ENCODE measurements around the gene EGLN1.
"Not testable (repeated sequence)": the region's sequence is repeated elsewhere in the genome, so short reads cannot be mapped to it uniquely, and the experiment has no call there.

EGLN1 gene

DNA sequence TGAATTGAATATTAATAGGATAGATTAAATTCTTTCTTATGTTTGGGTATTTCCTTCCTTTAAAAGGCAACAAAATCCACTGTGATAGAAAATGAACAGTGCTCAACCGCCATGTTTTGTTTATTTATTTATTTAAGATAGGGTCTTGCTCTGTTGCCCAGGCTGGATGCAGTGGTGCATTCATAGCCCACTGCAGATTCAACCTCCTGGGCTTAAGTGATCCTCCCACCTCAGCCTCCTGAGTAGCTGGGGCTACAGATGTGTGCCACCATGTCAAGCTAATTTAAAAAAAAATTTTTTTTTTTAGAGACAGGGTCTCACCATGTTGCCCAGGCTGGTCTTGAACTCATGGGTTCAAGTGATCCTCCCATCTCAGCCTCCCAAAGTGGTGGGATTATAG, 73.2 kb downstream of the EGLN1 start:
- not testable (repeated sequence) for H4K91ac ChIP-seq (ENCODE audit: low read depth, low read length); H3K27me3 ChIP-seq (ENCODE audit: insufficient read depth, low read length); H2BK12ac ChIP-seq (ENCODE audit: low read length); H4K8ac ChIP-seq (ENCODE audit: low read depth, low read length); H2AFZ ChIP-seq (ENCODE audit: insufficient read depth, low read length, poor library complexity); H3K9ac ChIP-seq (ENCODE audit: low read length); DNase-seq; H3K4me2 ChIP-seq (ENCODE audit: low read length); H3K4ac ChIP-seq (ENCODE audit: low read depth, low read length); H3K79me1 ChIP-seq (ENCODE audit: low read length); H3K4me1 ChIP-seq (ENCODE audit: control insufficient read depth in 1 of 2, insufficient read depth in 2 of 2, low read length in 2 of 2); H2AK5ac ChIP-seq (ENCODE audit: low read length); H3K23ac ChIP-seq (ENCODE audit: low read length); H2BK5ac ChIP-seq (ENCODE audit: low read depth, low read length, poor library complexity); H3K79me2 ChIP-seq (ENCODE audit: control insufficient read depth, insufficient read depth, low read length, poor library complexity); H3K27ac ChIP-seq (ENCODE audit: low read depth, low read length); H2BK120ac ChIP-seq (ENCODE audit: insufficient read depth, low read length, poor library complexity); H3K4me3 ChIP-seq (ENCODE audit: low read depth, low read length); H3K14ac ChIP-seq (ENCODE audit: low read length); H3K9me3 ChIP-seq (ENCODE audit: insufficient read depth, low read depth, low read length); H3K18ac ChIP-seq (ENCODE audit: low read length); H4K12ac ChIP-seq (ENCODE audit: low read depth, low read length)
- peaks cover 9 to 13% of the 10 kb centered on the region in 2 experiments for H3K36me3 ChIP-seq (ENCODE audit: control insufficient read depth in 1 of 2, insufficient read depth in 2 of 2, low read length in 2 of 2)
- no CpG with 5 or more reads among the region's 1 CpG for WGBS (ENCODE audit: extremely low coverage, insufficient coverage, insufficient read length)

DNA sequence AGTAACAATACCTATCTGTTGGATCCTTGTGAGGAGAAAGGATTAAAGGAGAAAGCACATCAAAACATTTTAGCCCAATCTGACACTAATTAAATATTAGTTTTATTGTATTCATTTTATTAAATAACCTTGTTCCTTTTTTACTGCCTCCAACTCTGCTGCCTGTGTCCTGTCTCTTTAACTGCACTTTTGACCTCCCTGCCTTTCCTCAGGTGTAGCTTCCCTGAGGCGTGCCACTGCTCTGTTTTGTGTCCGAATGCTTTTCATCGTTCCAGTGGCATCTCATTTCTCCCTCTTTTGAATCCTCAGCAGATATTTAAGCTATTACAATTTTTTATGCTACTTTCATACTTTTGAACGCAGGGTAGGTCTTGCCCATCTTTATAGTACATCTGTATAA, 73.6 kb downstream of the EGLN1 start:
- Histone ChIP-seq H2BK12ac (ENCODE audit: low read length) (no peak overlapping the region), H3K4me2 (ENCODE audit: low read length) (no peak overlapping the region), H4K12ac (ENCODE audit: low read depth, low read length) (no peak overlapping the region), H3K79me1 (ENCODE audit: low read length) (no peaks in the 10 kb centered on the region), H3K36me3 (ENCODE audit: control insufficient read depth in 1 of 2, insufficient read depth in 2 of 2, low read length in 2 of 2) (peaks cover 9 to 16% of the 10 kb centered on the region in 2 experiments), H3K4me1 (ENCODE audit: control insufficient read depth in 1 of 2, insufficient read depth in 2 of 2, low read length in 2 of 2) (peaks cover 0 to 1% of the 10 kb centered on the region in 2 experiments), H2BK120ac (ENCODE audit: insufficient read depth, low read length, poor library complexity) (no peak overlapping the region), H3K14ac (ENCODE audit: low read length) (no peak overlapping the region), H3K79me2 (ENCODE audit: control insufficient read depth, insufficient read depth, low read length, poor library complexity) (no peaks in the 10 kb centered on the region), H2BK5ac (ENCODE audit: low read depth, low read length, poor library complexity) (no peak overlapping the region), H4K8ac (ENCODE audit: low read depth, low read length) (no peak overlapping the region), H3K4me3 (ENCODE audit: low read depth, low read length) (no peak overlapping the region), H4K91ac (ENCODE audit: low read depth, low read length) (no peak overlapping the region), H3K9ac (ENCODE audit: low read length) (no peak overlapping the region), H3K23ac (ENCODE audit: low read length) (no peak overlapping the region), H2AK5ac (ENCODE audit: low read length) (no peak overlapping the region), H3K9me3 (ENCODE audit: insufficient read depth, low read depth, low read length) (no peaks in the 10 kb centered on the region), H3K18ac (ENCODE audit: low read length) (no peak overlapping the region), H2AFZ (ENCODE audit: insufficient read depth, low read length, poor library complexity) (no peak overlapping the region), H3K4ac (ENCODE audit: low read depth, low read length) (no peak overlapping the region), H3K27me3 (ENCODE audit: insufficient read depth, low read length) (no peaks in the 10 kb centered on the region), H3K27ac (ENCODE audit: low read depth, low read length) (peak overlapping the region; percentile 35)
- DNase-seq, result no peak
- WGBS (ENCODE audit: extremely low coverage, insufficient coverage, insufficient read length), result no CpG with 5 or more reads among the region's 4 CpGs

DNA sequence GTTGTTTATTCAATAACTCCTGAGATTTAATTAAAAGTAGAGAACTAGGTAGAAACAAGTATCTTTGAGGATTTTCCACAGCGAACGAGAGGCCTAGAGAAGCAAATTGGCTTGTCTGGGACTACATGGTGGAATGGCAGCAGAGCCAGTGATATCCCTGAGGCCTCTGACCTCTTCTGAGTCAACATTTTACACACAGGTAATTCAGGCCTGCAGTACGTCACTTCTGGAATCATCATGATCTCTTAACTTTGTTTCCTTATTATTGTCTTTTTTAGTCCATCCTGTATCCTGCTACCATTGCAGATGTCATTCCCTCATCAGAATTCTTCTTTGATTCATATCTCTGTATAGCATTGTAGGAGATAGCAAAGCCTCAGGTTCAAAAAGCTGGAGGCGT, 74.1 kb downstream of the EGLN1 start:
- no peak overlapping the region for H4K8ac ChIP-seq (ENCODE audit: low read depth, low read length)
- H3K4me1 ChIP-seq (ENCODE audit: control insufficient read depth in 1 of 2, insufficient read depth in 2 of 2, low read length in 2 of 2), result peaks cover 0 to 1% of the 10 kb centered on the region in 2 experiments
- peaks cover 9 to 15% of the 10 kb centered on the region in 2 experiments for H3K36me3 ChIP-seq (ENCODE audit: control insufficient read depth in 1 of 2, insufficient read depth in 2 of 2, low read length in 2 of 2)
- H2AK5ac ChIP-seq (ENCODE audit: low read length), result no peak overlapping the region
- no peaks in the 10 kb centered on the region for H3K27me3 ChIP-seq (ENCODE audit: insufficient read depth, low read length)
- no peak overlapping the region for H3K4me3 ChIP-seq (ENCODE audit: low read depth, low read length)
- no CpG with 5 or more reads among the region's 4 CpGs for WGBS (ENCODE audit: extremely low coverage, insufficient coverage, insufficient read length)
- no peaks in the 10 kb centered on the region for H3K79me2 ChIP-seq (ENCODE audit: control insufficient read depth, insufficient read depth, low read length, poor library complexity)
- H3K27ac ChIP-seq (ENCODE audit: low read depth, low read length), result peak overlapping the region; percentile 35
- H3K18ac ChIP-seq (ENCODE audit: low read length), result no peak overlapping the region
- H3K9ac ChIP-seq (ENCODE audit: low read length), result no peak overlapping the region
- H3K4ac ChIP-seq (ENCODE audit: low read depth, low read length), result no peak overlapping the region
- no peak overlapping the region for H4K91ac ChIP-seq (ENCODE audit: low read depth, low read length)
- H3K14ac ChIP-seq (ENCODE audit: low read length), result no peak overlapping the region
- no peaks in the 10 kb centered on the region for H3K9me3 ChIP-seq (ENCODE audit: insufficient read depth, low read depth, low read length)
- H2BK120ac ChIP-seq (ENCODE audit: insufficient read depth, low read length, poor library complexity), result no peak overlapping the region
- H3K4me2 ChIP-seq (ENCODE audit: low read length), result no peak overlapping the region
- no peaks in the 10 kb centered on the region for H3K79me1 ChIP-seq (ENCODE audit: low read length)
- H2AFZ ChIP-seq (ENCODE audit: insufficient read depth, low read length, poor library complexity), result no peak overlapping the region
- H3K23ac ChIP-seq (ENCODE audit: low read length), result no peak overlapping the region
- DNase-seq, result no peak
- H2BK5ac ChIP-seq (ENCODE audit: low read depth, low read length, poor library complexity), result no peak overlapping the region
- H4K12ac ChIP-seq (ENCODE audit: low read depth, low read length), result no peak overlapping the region
- H2BK12ac ChIP-seq (ENCODE audit: low read length), result no peak overlapping the region

- H3K14ac ChIP-seq (ENCODE audit: low read length), result no peak overlapping the region
- peaks cover 24% of the 10 kb centered on the region for H3K79me2 ChIP-seq (ENCODE audit: control insufficient read depth, insufficient read depth, low read length, poor library complexity)
- no peak overlapping the region for H2AK5ac ChIP-seq (ENCODE audit: low read length)
- no peak overlapping the region for H3K4me2 ChIP-seq (ENCODE audit: low read length)
- H2BK12ac ChIP-seq (ENCODE audit: low read length), result no peak overlapping the region
- no peak overlapping the region for H3K23ac ChIP-seq (ENCODE audit: low read length)
- peaks cover 10% of the 10 kb centered on the region for H3K79me1 ChIP-seq (ENCODE audit: low read length)
- no peaks in the 10 kb centered on the region for H3K27me3 ChIP-seq (ENCODE audit: insufficient read depth, low read length)
- H3K36me3 ChIP-seq (ENCODE audit: control insufficient read depth in 1 of 2, insufficient read depth in 2 of 2, low read length in 2 of 2), result peaks cover 7 to 12% of the 10 kb centered on the region in 2 experiments
- H4K91ac ChIP-seq (ENCODE audit: low read depth, low read length), result no peak overlapping the region
- H3K4ac ChIP-seq (ENCODE audit: low read depth, low read length), result peak overlapping the region; percentile 15
- no peak overlapping the region for H3K27ac ChIP-seq (ENCODE audit: low read depth, low read length)
- no peak for DNase-seq
- no peak overlapping the region for H4K12ac ChIP-seq (ENCODE audit: low read depth, low read length)
- H2BK5ac ChIP-seq (ENCODE audit: low read depth, low read length, poor library complexity), result no peak overlapping the region
- H2AFZ ChIP-seq (ENCODE audit: insufficient read depth, low read length, poor library complexity), result no peak overlapping the region
- H3K4me3 ChIP-seq (ENCODE audit: low read depth, low read length), result no peak overlapping the region
- no peak overlapping the region for H3K18ac ChIP-seq (ENCODE audit: low read length)
- H3K9ac ChIP-seq (ENCODE audit: low read length), result peak overlapping the region; percentile 74
- H2BK120ac ChIP-seq (ENCODE audit: insufficient read depth, low read length, poor library complexity), result no peak overlapping the region
- H3K9me3 ChIP-seq (ENCODE audit: insufficient read depth, low read depth, low read length), result peaks cover 1% of the 10 kb centered on the region
- WGBS (ENCODE audit: extremely low coverage, insufficient coverage, insufficient read length), result no CpG with 5 or more reads among the region's 6 CpGs
- H4K8ac ChIP-seq (ENCODE audit: low read depth, low read length), result no peak overlapping the region
- peaks cover 17 to 20% of the 10 kb centered on the region in 2 experiments for H3K4me1 ChIP-seq (ENCODE audit: control insufficient read depth in 1 of 2, insufficient read depth in 2 of 2, low read length in 2 of 2)
Observed at GRCh38 chr1:231340328-231341013, 81.6 kb downstream of the EGLN1 start.
